ENCODE measurements around the gene GPANK1.
"Not testable (repeated sequence)": the region's sequence is repeated elsewhere in the genome, so short reads cannot be mapped to it uniquely, and the experiment has no call there.

Gene GPANK1

GRCh38 chr6:31710523-31711219, 45.9 kb upstream of the GPANK1 start:
- Histone ChIP-seq H4K5ac (ENCODE audit: low read length) (no peak overlapping the region), H3K79me1 (ENCODE audit: low read length) (no peaks in the 10 kb centered on the region), H3K4me3 (ENCODE audit: low read length) (no peak overlapping the region), H3K9ac (ENCODE audit: low read length) (peak overlapping the region; percentile 13), H2BK5ac (ENCODE audit: low read length) (no peak overlapping the region), H4K8ac (ENCODE audit: low read depth, low read length) (no peak overlapping the region), H3K27ac (ENCODE audit: low read depth, low read length) (no peak overlapping the region), H3K79me2 (ENCODE audit: control insufficient read depth, insufficient read depth, low read length) (no peaks in the 10 kb centered on the region), H3K23ac (ENCODE audit: low read length) (no peak overlapping the region), H2BK15ac (replicated peaks; ENCODE audit: low read depth) (no peak overlapping the region), H3K4me2 (ENCODE audit: low read length) (no peak overlapping the region), H3K36me3 (ENCODE audit: control insufficient read depth, insufficient read depth, low read length) (no peaks in the 10 kb centered on the region), H3K4ac (ENCODE audit: low read depth, low read length) (no peak overlapping the region), H3K4me1 (ENCODE audit: control insufficient read depth, low read depth, low read length) (peaks cover 18% of the 10 kb centered on the region), H3K27me3 (ENCODE audit: insufficient read depth, low read length, poor library complexity) (no peaks in the 10 kb centered on the region), H2AK5ac (ENCODE audit: low read length) (peak overlapping the region; percentile 43), H3K18ac (ENCODE audit: low read length) (no peak overlapping the region), H3K56ac (ENCODE audit: low read length) (peak overlapping the region; percentile 54), H2BK120ac (ENCODE audit: low read depth, low read length) (no peak overlapping the region)
- no CpG with 5 or more reads among the region's 5 CpGs for WGBS (ENCODE audit: extremely low coverage, insufficient coverage, low lambda C conversion rate)
- peak; percentile 45 for DNase-seq

GRCh38 chr6:31709157-31709556, 44.4 kb upstream of the GPANK1 start:
- not testable (repeated sequence) for H3K9ac ChIP-seq (ENCODE audit: low read length); H3K18ac ChIP-seq (ENCODE audit: low read length); H3K4ac ChIP-seq (ENCODE audit: low read depth, low read length); H2BK120ac ChIP-seq (ENCODE audit: low read depth, low read length); H3K79me2 ChIP-seq (ENCODE audit: control insufficient read depth, insufficient read depth, low read length); H3K4me2 ChIP-seq (ENCODE audit: low read length); DNase-seq; H2AK5ac ChIP-seq (ENCODE audit: low read length); H3K4me3 ChIP-seq (ENCODE audit: low read length); H3K79me1 ChIP-seq (ENCODE audit: low read length); H3K56ac ChIP-seq (ENCODE audit: low read length); H3K36me3 ChIP-seq (ENCODE audit: control insufficient read depth, insufficient read depth, low read length); H3K27me3 ChIP-seq (ENCODE audit: insufficient read depth, low read length, poor library complexity); H4K5ac ChIP-seq (ENCODE audit: low read length); H2BK15ac ChIP-seq (replicated peaks; ENCODE audit: low read depth); H2BK5ac ChIP-seq (ENCODE audit: low read length); H4K8ac ChIP-seq (ENCODE audit: low read depth, low read length); H3K23ac ChIP-seq (ENCODE audit: low read length); H3K27ac ChIP-seq (ENCODE audit: low read depth, low read length)
- no CpG with 5 or more reads among the region's 11 CpGs for WGBS (ENCODE audit: extremely low coverage, insufficient coverage, low lambda C conversion rate)
- peaks cover 12% of the 10 kb centered on the region for H3K4me1 ChIP-seq (ENCODE audit: control insufficient read depth, low read depth, low read length)

- Histone ChIP-seq H2BK15ac (replicated peaks; ENCODE audit: low read depth) (no peak overlapping the region), H4K8ac (ENCODE audit: low read depth, low read length) (no peak overlapping the region), H3K18ac (ENCODE audit: low read length) (no peak overlapping the region), H3K56ac (ENCODE audit: low read length) (no peak overlapping the region), H3K23ac (ENCODE audit: low read length) (no peak overlapping the region), H2BK120ac (ENCODE audit: low read depth, low read length) (no peak overlapping the region), H2BK5ac (ENCODE audit: low read length) (no peak overlapping the region), H3K4me3 (ENCODE audit: low read length) (no peak overlapping the region), H4K5ac (ENCODE audit: low read length) (no peak overlapping the region), H3K36me3 (ENCODE audit: control insufficient read depth, insufficient read depth, low read length) (no peaks in the 10 kb centered on the region), H2AK5ac (ENCODE audit: low read length) (no peak overlapping the region), H3K4me2 (ENCODE audit: low read length) (no peak overlapping the region), H3K4me1 (ENCODE audit: control insufficient read depth, low read depth, low read length) (peaks cover 6% of the 10 kb centered on the region), H3K79me2 (ENCODE audit: control insufficient read depth, insufficient read depth, low read length) (no peaks in the 10 kb centered on the region), H3K27me3 (ENCODE audit: insufficient read depth, low read length, poor library complexity) (no peaks in the 10 kb centered on the region), H3K27ac (ENCODE audit: low read depth, low read length) (no peak overlapping the region), H3K79me1 (ENCODE audit: low read length) (no peaks in the 10 kb centered on the region), H3K9ac (ENCODE audit: low read length) (no peak overlapping the region), H3K4ac (ENCODE audit: low read depth, low read length) (no peak overlapping the region)
- no peak for DNase-seq
- WGBS (ENCODE audit: extremely low coverage, insufficient coverage, low lambda C conversion rate) = no CpG with 5 or more reads among the region's 3 CpGs
Observed at GRCh38 chr6:31708224-31708623, 43.4 kb upstream of the GPANK1 start.

- DNase-seq = no peak
- H2BK15ac ChIP-seq (replicated peaks; ENCODE audit: low read depth) = no peak overlapping the region
- no peaks in the 10 kb centered on the region for H3K79me1 ChIP-seq (ENCODE audit: low read length)
- H2BK5ac ChIP-seq (ENCODE audit: low read length) = no peak overlapping the region
- H3K56ac ChIP-seq (ENCODE audit: low read length) = no peak overlapping the region
- H3K9ac ChIP-seq (ENCODE audit: low read length) = no peak overlapping the region
- peaks cover 4% of the 10 kb centered on the region for H3K4me1 ChIP-seq (ENCODE audit: control insufficient read depth, low read depth, low read length)
- no peak overlapping the region for H3K4ac ChIP-seq (ENCODE audit: low read depth, low read length)
- no peak overlapping the region for H3K23ac ChIP-seq (ENCODE audit: low read length)
- no peak overlapping the region for H4K5ac ChIP-seq (ENCODE audit: low read length)
- no peak overlapping the region for H2AK5ac ChIP-seq (ENCODE audit: low read length)
- H4K8ac ChIP-seq (ENCODE audit: low read depth, low read length) = no peak overlapping the region
- no peak overlapping the region for H3K27ac ChIP-seq (ENCODE audit: low read depth, low read length)
- no peaks in the 10 kb centered on the region for H3K27me3 ChIP-seq (ENCODE audit: insufficient read depth, low read length, poor library complexity)
- no peaks in the 10 kb centered on the region for H3K79me2 ChIP-seq (ENCODE audit: control insufficient read depth, insufficient read depth, low read length)
- H3K4me2 ChIP-seq (ENCODE audit: low read length) = no peak overlapping the region
- no peak overlapping the region for H3K18ac ChIP-seq (ENCODE audit: low read length)
- no peak overlapping the region for H2BK120ac ChIP-seq (ENCODE audit: low read depth, low read length)
- WGBS (ENCODE audit: extremely low coverage, insufficient coverage, low lambda C conversion rate) = no CpG with 5 or more reads among the region's 10 CpGs
- no peak overlapping the region for H3K4me3 ChIP-seq (ENCODE audit: low read length)
- H3K36me3 ChIP-seq (ENCODE audit: control insufficient read depth, insufficient read depth, low read length) = no peaks in the 10 kb centered on the region
Observed at GRCh38 chr6:31707701-31708100, 42.9 kb upstream of the GPANK1 start.

GRCh38 chr6:31706599-31706998, 41.8 kb upstream of the GPANK1 start, which contains the start of gene LY6G6F:
Gene LY6G6F, plus strand, starts transcription at chr6:31706866. Its CDS starts 41 bp downstream, at chr6:31706907.
- H3K27ac ChIP-seq (ENCODE audit: low read depth, low read length) = no peak within 1 kb of the TSS
- peaks cover 10% of the 10 kb centered on the region for H3K4me1 ChIP-seq (ENCODE audit: control insufficient read depth, low read depth, low read length)
- no peak within 1 kb of the TSS for H3K56ac ChIP-seq (ENCODE audit: low read length)
- H3K79me1 ChIP-seq (ENCODE audit: low read length) = peaks cover 6% of the 10 kb centered on the region
- no peak within 1 kb of the TSS for H4K5ac ChIP-seq (ENCODE audit: low read length)
- no peak within 1 kb of the TSS for H2AK5ac ChIP-seq (ENCODE audit: low read length)
- no peak within 1 kb of the TSS for H3K18ac ChIP-seq (ENCODE audit: low read length)
- no peak within 1 kb of the TSS for H3K4me3 ChIP-seq (ENCODE audit: low read length)
- no peak within 1 kb of the TSS for H3K23ac ChIP-seq (ENCODE audit: low read length)
- no peaks in the 10 kb centered on the region for H3K27me3 ChIP-seq (ENCODE audit: insufficient read depth, low read length, poor library complexity)
- peaks cover 6% of the 10 kb centered on the region for H3K79me2 ChIP-seq (ENCODE audit: control insufficient read depth, insufficient read depth, low read length)
- no peak within 1 kb of the TSS for H4K8ac ChIP-seq (ENCODE audit: low read depth, low read length)
- H2BK5ac ChIP-seq (ENCODE audit: low read length) = no peak within 1 kb of the TSS
- H2BK120ac ChIP-seq (ENCODE audit: low read depth, low read length) = no peak within 1 kb of the TSS
- peak within 1 kb of the TSS; percentile 7 for H3K4ac ChIP-seq (ENCODE audit: low read depth, low read length)
- H3K4me2 ChIP-seq (ENCODE audit: low read length) = no peak within 1 kb of the TSS
- no peaks in the 10 kb centered on the region for H3K36me3 ChIP-seq (ENCODE audit: control insufficient read depth, insufficient read depth, low read length)
- WGBS (ENCODE audit: extremely low coverage, insufficient coverage, low lambda C conversion rate) = no CpG with 5 or more reads among the region's 3 CpGs
- DNase-seq = no peak
- no peak within 1 kb of the TSS for H2BK15ac ChIP-seq (replicated peaks; ENCODE audit: low read depth)
- H3K9ac ChIP-seq (ENCODE audit: low read length) = no peak within 1 kb of the TSS

- Histone ChIP-seq H3K4me1 (ENCODE audit: control insufficient read depth, low read depth, low read length) (peaks cover 10% of the 10 kb centered on the region), H3K4me3 (ENCODE audit: low read length) (no peak overlapping the region), H4K5ac (ENCODE audit: low read length) (no peak overlapping the region), H2AK5ac (ENCODE audit: low read length) (no peak overlapping the region), H3K27me3 (ENCODE audit: insufficient read depth, low read length, poor library complexity) (no peaks in the 10 kb centered on the region), H3K18ac (ENCODE audit: low read length) (no peak overlapping the region), H4K8ac (ENCODE audit: low read depth, low read length) (no peak overlapping the region), H3K4me2 (ENCODE audit: low read length) (no peak overlapping the region), H3K36me3 (ENCODE audit: control insufficient read depth, insufficient read depth, low read length) (no peaks in the 10 kb centered on the region), H2BK120ac (ENCODE audit: low read depth, low read length) (no peak overlapping the region), H3K4ac (ENCODE audit: low read depth, low read length) (no peak overlapping the region), H3K23ac (ENCODE audit: low read length) (no peak overlapping the region), H2BK5ac (ENCODE audit: low read length) (no peak overlapping the region), H3K27ac (ENCODE audit: low read depth, low read length) (no peak overlapping the region), H3K79me2 (ENCODE audit: control insufficient read depth, insufficient read depth, low read length) (peaks cover 12% of the 10 kb centered on the region), H2BK15ac (replicated peaks; ENCODE audit: low read depth) (no peak overlapping the region), H3K9ac (ENCODE audit: low read length) (no peak overlapping the region), H3K79me1 (ENCODE audit: low read length) (peaks cover 11% of the 10 kb centered on the region), H3K56ac (ENCODE audit: low read length) (no peak overlapping the region)
- no peak for DNase-seq
- WGBS (ENCODE audit: extremely low coverage, insufficient coverage, low lambda C conversion rate) = no CpG with 5 or more reads among the region's 6 CpGs
Observed at GRCh38 chr6:31705931-31706330, 41.1 kb upstream of the GPANK1 start.

Data from mesendoderm (in vitro differentiated cells).